ENCODE measurements around the gene EOGT.

Gene EOGT

GRCh38 chr3:69013253-69014021, at the start of gene EOGT:
Gene EOGT, minus strand, starts transcription at chr3:69013684. Its CDS starts 3,838 bp downstream, at chr3:69009846.
- in situ Hi-C loops (cut with HindIII; ENCODE audit: low sequenced_read_pairs): no loop called here

GRCh38 chr3:69059688-69060087, 46.2 kb upstream of the EOGT start:
- in situ Hi-C loops (cut with HindIII; ENCODE audit: low sequenced_read_pairs): no loop called here

- in situ Hi-C loops (cut with HindIII; ENCODE audit: low sequenced_read_pairs): no loop called here
Observed at GRCh38 chr3:69058947-69059224, 45.4 kb upstream of the EOGT start.

- in situ Hi-C loops (cut with HindIII; ENCODE audit: low sequenced_read_pairs): no loop called here
Observed at GRCh38 chr3:69058180-69058946, 44.9 kb upstream of the EOGT start.

- in situ Hi-C loops (cut with HindIII; ENCODE audit: low sequenced_read_pairs): no loop called here
Observed at GRCh38 chr3:69052472-69052898, 39.0 kb upstream of the EOGT start.

- in situ Hi-C loops (cut with HindIII; ENCODE audit: low sequenced_read_pairs): no loop called here
Observed at GRCh38 chr3:69051756-69052471, 38.4 kb upstream of the EOGT start, which contains the start of gene TMF1. Gene TMF1, minus strand, starts transcription at chr3:69052333. Its CDS starts 247 bp downstream, at chr3:69052086.

- in situ Hi-C loops (cut with HindIII; ENCODE audit: low sequenced_read_pairs): no loop called here
Observed at GRCh38 chr3:69048990-69049389, 35.5 kb upstream of the EOGT start.

- in situ Hi-C loops (cut with HindIII; ENCODE audit: low sequenced_read_pairs): no loop called here
Observed at GRCh38 chr3:69044608-69045007, 31.1 kb upstream of the EOGT start.

GRCh38 chr3:69033470-69033869, 20.0 kb upstream of the EOGT start:
- in situ Hi-C loops (cut with HindIII; ENCODE audit: low sequenced_read_pairs): no loop called here

- in situ Hi-C loops (cut with HindIII; ENCODE audit: low sequenced_read_pairs): no loop called here
Observed at GRCh38 chr3:69032737-69033136, 19.3 kb upstream of the EOGT start.

GRCh38 chr3:69032142-69032541, 18.7 kb upstream of the EOGT start:
- in situ Hi-C loops (cut with HindIII; ENCODE audit: low sequenced_read_pairs): no loop called here

GRCh38 chr3:69031635-69032034, 18.2 kb upstream of the EOGT start:
- in situ Hi-C loops (cut with HindIII; ENCODE audit: low sequenced_read_pairs): no loop called here

- in situ Hi-C loops (cut with HindIII; ENCODE audit: low sequenced_read_pairs): no loop called here
Observed at GRCh38 chr3:69020857-69021256, 7.4 kb upstream of the EOGT start.

- in situ Hi-C loops (cut with HindIII; ENCODE audit: low sequenced_read_pairs): no loop called here
Observed at GRCh38 chr3:69020424-69020823, 6.9 kb upstream of the EOGT start.

GRCh38 chr3:69016901-69017300, 3.4 kb upstream of the EOGT start:
- in situ Hi-C loops (cut with HindIII; ENCODE audit: low sequenced_read_pairs): no loop called here

GRCh38 chr3:69016102-69016501, 2.6 kb upstream of the EOGT start:
- in situ Hi-C loops (cut with HindIII; ENCODE audit: low sequenced_read_pairs): no loop called here

GRCh38 chr3:69014022-69014580, 617 bp upstream of the EOGT start:
- in situ Hi-C loops (cut with HindIII; ENCODE audit: low sequenced_read_pairs): no loop called here

- in situ Hi-C loops (cut with HindIII; ENCODE audit: low sequenced_read_pairs): no loop called here
Observed at GRCh38 chr3:69012800-69013252, 658 bp downstream of the EOGT start.

GRCh38 chr3:69012100-69012799, 1.2 kb downstream of the EOGT start:
- in situ Hi-C loops (cut with HindIII; ENCODE audit: low sequenced_read_pairs): no loop called here

GRCh38 chr3:69011096-69011730, 2.3 kb downstream of the EOGT start:
- in situ Hi-C loops (cut with HindIII; ENCODE audit: low sequenced_read_pairs): no loop called here

All from DLD1 (cell line).